ENCODE data around the gene PDE2A. TPM values are rescaled to one million over a fixed set of nuclear protein-coding genes. Genes with fewer than 3 reads are reported as not detected.

PDE2A gene
- total RNA-seq, 2 experiments from 2014 or later: 4.0 to 4.5 TPM

DNA sequence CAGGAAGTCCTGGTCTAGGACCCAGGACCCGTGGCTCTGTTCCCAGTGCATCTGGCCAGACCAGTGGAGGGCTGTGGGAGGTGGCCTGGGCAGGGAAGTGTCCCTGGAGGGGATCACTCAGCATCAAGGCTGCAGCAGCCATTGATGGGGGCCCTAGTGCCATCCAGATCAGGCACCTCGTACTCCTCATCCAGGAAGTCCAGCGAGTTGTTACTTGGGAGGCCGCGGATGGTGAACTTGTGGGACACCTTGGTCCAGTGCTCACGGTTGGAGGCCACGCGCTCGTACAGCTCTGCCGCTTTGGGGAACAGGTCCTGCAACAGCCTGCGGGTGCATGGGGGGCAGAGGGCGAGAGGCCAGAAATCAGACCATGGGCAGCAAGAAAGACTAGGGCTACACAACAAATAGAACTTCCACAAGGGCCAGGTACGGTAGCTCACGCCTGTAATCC is 96.9 kb downstream of the PDE2A start:
- POLR2A ChIA-PET: no interaction called here
- no peak for TF ChIP-seq CTCF (IDR thresholded peaks at IDR 0.05)
- Mint-ChIP-seq H3K36me3 (ENCODE audit: low read depth) (no peaks in the 10 kb centered on the region), H3K27ac (no peak overlapping the region), H3K27me3 (peaks cover 15% of the 10 kb centered on the region), H3K9me3 (no peaks in the 10 kb centered on the region), H3K4me1 (ENCODE audit: low read depth) (no peaks in the 10 kb centered on the region), H3K4me3 (no peak overlapping the region)
- DNase-seq (peak in 1 of 14 experiments; percentile 14), ATAC-seq (ENCODE audit: poor library complexity) (no peak)
- no peaks in the 10 kb centered on the region for H3K27me3 ChIP-seq (ENCODE audit: control insufficient read depth in 1 of 2, insufficient read depth in 2 of 2, low read length in 2 of 2)
- H3K4me3 ChIP-seq (ENCODE audit: low read length): no peak overlapping the region
- no peaks in the 10 kb centered on the region for H3K36me3 ChIP-seq (ENCODE audit: insufficient read depth, low read length)
- CTCF ChIA-PET: no interaction called here
- no peak overlapping the region for H3K27ac ChIP-seq (ENCODE audit: low read depth in 1 of 2, low read length in 2 of 2)
- intact Hi-C loops (cut with DNase I, micrococcal nuclease): no loop called here
- no peaks in the 10 kb centered on the region for H3K4me1 ChIP-seq (ENCODE audit: insufficient read depth, low read length)
- H3K9me3 ChIP-seq (ENCODE audit: control insufficient read depth in 1 of 2, insufficient read depth in 1 of 2, low read length in 2 of 2): no peaks in the 10 kb centered on the region

- CTCF ChIA-PET: no interaction called here
- H3K27ac Mint-ChIP-seq: no peak overlapping the region
- intact Hi-C loops (cut with DNase I, micrococcal nuclease): no loop called here
These were observed 97.6 kb downstream of the PDE2A start for GRCh38 chr11:72576661-72577060.

DNA sequence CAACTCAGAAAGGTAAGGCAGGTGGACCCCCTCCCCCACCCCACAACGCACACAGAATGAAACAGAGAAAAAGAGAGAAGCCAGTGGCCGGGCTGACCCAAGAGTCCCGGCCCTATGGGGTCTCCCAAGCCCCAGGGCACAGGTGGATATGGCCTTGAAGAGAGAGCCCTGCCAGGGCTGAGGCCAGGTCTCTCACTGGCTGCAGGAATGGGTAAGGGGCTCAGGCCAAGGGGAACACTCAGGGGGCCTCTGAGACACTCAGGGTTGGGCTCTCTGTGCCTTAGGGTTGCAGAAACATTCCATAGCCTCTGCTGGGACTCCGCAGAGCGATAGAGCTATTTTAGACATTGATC is 98.0 kb downstream of the PDE2A start:
- Mint-ChIP-seq H3K27ac (no peak overlapping the region), H3K4me1 (ENCODE audit: low read depth) (no peaks in the 10 kb centered on the region), H3K9me3 (no peaks in the 10 kb centered on the region), H3K4me3 (no peak overlapping the region), H3K36me3 (ENCODE audit: low read depth) (no peaks in the 10 kb centered on the region), H3K27me3 (peaks cover 22% of the 10 kb centered on the region)
- ChIA-PET POLR2A (no interaction called here), CTCF (no interaction called here)
- intact Hi-C loops (cut with DNase I, micrococcal nuclease): no loop called here
- TF ChIP-seq CTCF (IDR thresholded peaks at IDR 0.05): no peak
- no peak overlapping the region for H3K4me3 ChIP-seq (ENCODE audit: low read length)
- no peaks in the 10 kb centered on the region for H3K4me1 ChIP-seq (ENCODE audit: insufficient read depth, low read length)
- ATAC-seq (ENCODE audit: poor library complexity) (no peak), DNase-seq (peak in 1 of 14 experiments; percentile 19)
- H3K36me3 ChIP-seq (ENCODE audit: insufficient read depth, low read length): no peaks in the 10 kb centered on the region
- no peaks in the 10 kb centered on the region for H3K27me3 ChIP-seq (ENCODE audit: control insufficient read depth in 1 of 2, insufficient read depth in 2 of 2, low read length in 2 of 2)
- no peaks in the 10 kb centered on the region for H3K9me3 ChIP-seq (ENCODE audit: control insufficient read depth in 1 of 2, insufficient read depth in 1 of 2, low read length in 2 of 2)
- H3K27ac ChIP-seq (ENCODE audit: low read depth in 1 of 2, low read length in 2 of 2): no peak overlapping the region

More at GRCh38 chr11:72576661-72577060, 97.6 kb downstream of the PDE2A start:
- Mint-ChIP-seq H3K27me3 (peaks cover 17% of the 10 kb centered on the region), H3K36me3 (ENCODE audit: low read depth) (no peaks in the 10 kb centered on the region), H3K9me3 (no peaks in the 10 kb centered on the region), H3K4me3 (no peak overlapping the region), H3K4me1 (ENCODE audit: low read depth) (no peaks in the 10 kb centered on the region)
- no peaks in the 10 kb centered on the region for H3K27me3 ChIP-seq (ENCODE audit: control insufficient read depth in 1 of 2, insufficient read depth in 2 of 2, low read length in 2 of 2)
- ATAC-seq (ENCODE audit: poor library complexity): no peak
- no peak overlapping the region for H3K4me3 ChIP-seq (ENCODE audit: low read length)
- no peak overlapping the region for H3K27ac ChIP-seq (ENCODE audit: low read depth in 1 of 2, low read length in 2 of 2)
- no peak for TF ChIP-seq CTCF (IDR thresholded peaks at IDR 0.05)
- no peaks in the 10 kb centered on the region for H3K36me3 ChIP-seq (ENCODE audit: insufficient read depth, low read length)
- peak in 1 of 14 experiments; percentile 10 for DNase-seq
- H3K4me1 ChIP-seq (ENCODE audit: insufficient read depth, low read length): no peaks in the 10 kb centered on the region
- no peaks in the 10 kb centered on the region for H3K9me3 ChIP-seq (ENCODE audit: control insufficient read depth in 1 of 2, insufficient read depth in 1 of 2, low read length in 2 of 2)
- POLR2A ChIA-PET: no interaction called here

All from CD4-positive, alpha-beta T cell (primary cell).